HCT116 (cell line): ENCODE results near the gene DCTN1. TPM values are rescaled to one million over a fixed set of nuclear protein-coding genes. Genes with fewer than 3 reads are reported as not detected.

Experiments used
- ATAC-seq: fragments of 200-7000 bp; cut with Tn5 transposase; 2 replicates; pipeline ENCODE4 v1.9.1; 2020; ENCODE audit warnings: mild to moderate bottlenecking, moderate library complexity
- BruUV-seq: library from RNA; stranded (reverse); fragments of 400-500 nt; replicated peaks from 2 replicates; lab custom pipeline; 2021; lab: Mats Ljungman, UMichigan
- CTCF ChIA-PET: fragments of 300-600 bp; sonication (Branson Sonifier 250); formaldehyde crosslinking; loops from one replicate; lab custom pipeline; 2021; ENCODE audit warnings: antibody characterized with exemption; lab: Charles Lee
- POLR2A ChIA-PET: fragments of 300-600, 350-600 bp; sonication (Branson Sonifier 250); formaldehyde crosslinking; loops from one replicate; lab custom pipeline; 2021; ENCODE audit warnings: antibody characterized with exemption; lab: Charles Lee
- RAD21 ChIA-PET, 2 experiments: fragments of 300-600 bp; sonication (Branson Sonifier 250); formaldehyde crosslinking; loops; one replicate each; lab custom pipeline; 2023; ENCODE audit warnings: low total read pairs in 2 of 2; ENCODE audit not compliant: uncharacterized antibody in 2 of 2, unreplicated experiment in 2 of 2, low non-redundant PET in 1 of 2; lab: Charles Lee
- DNase-seq: peaks from one replicate; pipeline ENCODE4 v3.0.0-alpha.2; 2010; ENCODE audit warnings: low read depth, low spot score
- H2AFZ ChIP-seq: fragments of 200-600 bp; shearing (Covaris generic), sonication (generic); 2 replicates; pipeline ENCODE4 v1.6.1; 2017; ENCODE audit warnings: low read depth, mixed run types, mixed read lengths, antibody characterized with exemption, low read length; ENCODE audit not compliant: poor library complexity, severe bottlenecking
- H3K27ac ChIP-seq: 2 replicates; pipeline ENCODE4 v1.5.1; 2012; ENCODE audit warnings: low read depth, low read length
- H3K27me3 ChIP-seq: fragments of 200-600 bp; sonication (generic); 2 replicates; pipeline ENCODE4 v1.6.1; 2016; ENCODE audit warnings: mixed run types, low read length, mixed read lengths; ENCODE audit not compliant: insufficient read depth
- H3K36me3 ChIP-seq, 2 experiments: fragments of 200-500 bp in 1 of 2; fragments of 200-600 bp in 1 of 2; sonication (Bioruptor generic) in 1 of 2; sonication (generic) in 1 of 2; 2 replicates each; pipeline versions ENCODE4 v1.5.1 to v1.6.1; 2014 to 2016; ENCODE audit warnings: low read length in 2 of 2, inconsistent platforms in 1 of 2, mixed read lengths in 1 of 2, mixed run types in 1 of 2; ENCODE audit not compliant: insufficient read depth in 2 of 2, control insufficient read depth in 1 of 2
- H3K4me1 ChIP-seq, 2 experiments: fragments of 200-600 bp in 1 of 2; sonication (generic) in 1 of 2; 2 replicates each; pipeline versions ENCODE4 v1.5.1 to v1.6.1; 2012 to 2017; ENCODE audit warnings: low read length in 2 of 2, inconsistent platforms in 1 of 2, mild to moderate bottlenecking in 1 of 2, mixed read lengths in 1 of 2, mixed run types in 1 of 2, moderate library complexity in 1 of 2; ENCODE audit not compliant: insufficient read depth in 2 of 2, control insufficient read depth in 1 of 2
- H3K4me2 ChIP-seq: fragments of 200-600 bp; sonication (generic); 2 replicates; pipeline ENCODE4 v1.6.1; 2017; ENCODE audit warnings: mixed run types, low read length, mixed read lengths
- H3K4me3 ChIP-seq, 2 experiments: fragments of 200-600 bp in 1 of 2; sonication (generic) in 1 of 2; replicated peaks in 1 of 2; 2 replicates each; pipeline ENCODE4 v1.5.1; 2011 to 2016; ENCODE audit warnings: low read length in 2 of 2, control low read depth in 1 of 2, low read depth in 1 of 2, mild to moderate bottlenecking in 1 of 2, mixed read lengths in 1 of 2, mixed run types in 1 of 2
- H3K79me2 ChIP-seq: fragments of 200-600 bp; sonication (generic); 2 replicates; pipeline ENCODE4 v1.6.1; 2017; ENCODE audit warnings: mild to moderate bottlenecking, mixed run types, low read length, moderate library complexity, mixed read lengths; ENCODE audit not compliant: insufficient read depth
- H3K9ac ChIP-seq: fragments of 200-600 bp; sonication (generic); 2 replicates; pipeline ENCODE4 v1.6.1; 2016; ENCODE audit warnings: low read length, mixed read lengths
- H3K9me2 ChIP-seq: fragments of 200-600 bp; sonication (generic), shearing (Covaris generic); 2 replicates; pipeline ENCODE4 v1.6.1; 2017; ENCODE audit warnings: mixed run types, mild to moderate bottlenecking, moderate library complexity; ENCODE audit not compliant: insufficient read depth
- H3K9me3 ChIP-seq, 2 experiments: fragments of 200-500 bp in 1 of 2; fragments of 200-600 bp in 1 of 2; sonication (Bioruptor generic) in 1 of 2; sonication (generic) in 1 of 2; 2 replicates each; pipeline ENCODE4 v1.6.1; 2014 to 2017; ENCODE audit warnings: low read length in 2 of 2, mixed read lengths in 2 of 2, inconsistent platforms in 1 of 2, low read depth in 1 of 2, mild to moderate bottlenecking in 1 of 2, mixed run types in 1 of 2, moderate library complexity in 1 of 2; ENCODE audit not compliant: control insufficient read depth in 1 of 2, insufficient read depth in 1 of 2
- H4K20me1 ChIP-seq: fragments of 200-600 bp; sonication (generic), shearing (Covaris generic); 2 replicates; pipeline ENCODE4 v1.6.1; 2017; ENCODE audit warnings: mixed run types, mild to moderate bottlenecking, moderate library complexity; ENCODE audit not compliant: insufficient read depth
- ATF3 ChIP-seq: IDR thresholded peaks from 2 replicates; pipeline ENCODE4 v1.6.1; 2012
- CBX3 ChIP-seq: IDR thresholded peaks from 2 replicates; pipeline ENCODE4 v1.6.1; 2012; ENCODE audit warnings: low read depth
- CEBPB ChIP-seq: IDR thresholded peaks from 2 replicates; pipeline ENCODE4 v1.6.1; 2012; ENCODE audit warnings: low read depth
- EGR1 ChIP-seq: IDR thresholded peaks from 2 replicates; pipeline ENCODE4 v1.6.1; 2012; ENCODE audit warnings: low read depth
- EZH2 ChIP-seq: fragments of 200-600 bp; sonication (generic); IDR thresholded peaks from 2 replicates; pipeline ENCODE4 v1.6.1; 2017; ENCODE audit warnings: antibody characterized with exemption, mixed run types
- POLR2AphosphoS5 ChIP-seq: IDR thresholded peaks from 2 replicates; pipeline ENCODE4 v1.6.1; 2011; ENCODE audit warnings: mild to moderate bottlenecking, low read depth, low read length, moderate library complexity
- RAD21 ChIP-seq: IDR thresholded peaks from 2 replicates; pipeline ENCODE4 v1.6.1; 2012; ENCODE audit warnings: low read depth, mild to moderate bottlenecking
- SIN3A ChIP-seq: IDR thresholded peaks from 2 replicates; pipeline ENCODE4 v1.6.1; 2012; ENCODE audit warnings: low read depth
- SP1 ChIP-seq: IDR thresholded peaks from 2 replicates; pipeline ENCODE4 v1.6.1; 2012; ENCODE audit warnings: low read depth
- SRF ChIP-seq: IDR thresholded peaks from 2 replicates; pipeline ENCODE4 v1.6.1; 2012; ENCODE audit warnings: low read depth
- YY1 ChIP-seq: IDR thresholded peaks from 2 replicates; pipeline ENCODE4 v1.6.1; 2011; ENCODE audit warnings: low read length, low read depth, moderate library complexity, mild to moderate bottlenecking; ENCODE audit not compliant: insufficient replicate concordance; ENCODE audit errors: extremely low read depth
- ZFX ChIP-seq: fragments of 450-650 bp; IDR thresholded peaks from 2 replicates; pipeline ENCODE4 v1.6.1; 2017
- ZNF274 ChIP-seq: fragments of 200-500 bp; sonication (Bioruptor generic); IDR thresholded peaks from 2 replicates; pipeline ENCODE4 v1.6.1; 2014; ENCODE audit warnings: mild to moderate bottlenecking, low read depth, low read length, inconsistent platforms
- intact Hi-C: fragments of 100-400 bp; cut with micrococcal nuclease; formaldehyde crosslinking; loops from 2 replicates; pipeline ENCODE4 v1.10.0; 2022
- total RNA-seq: library from RNA; stranded (reverse); gene quantifications from one replicate; pipeline ENCODE4 v1.2.1, GENCODE V29; 2021; ENCODE audit not compliant: unreplicated experiment
- TF ChIP-seq, protein P1 (sequence below), 3 experiments: fragments of 200-600 bp in 1 of 3; sonication (generic) in 1 of 3; IDR thresholded peaks in 2 of 3; conservative IDR thresholded peaks in 1 of 3; 2 replicates each; pipeline ENCODE4 v1.5.1; 2012 to 2017; ENCODE audit warnings: low read depth in 2 of 3, low read length in 2 of 3, antibody characterized with exemption in 1 of 3, borderline replicate concordance in 1 of 3, control low read depth in 1 of 3, mild to moderate bottlenecking in 1 of 3, mixed read lengths in 1 of 3, mixed run types in 1 of 3, moderate library complexity in 1 of 3; ENCODE audit not compliant: insufficient read depth in 1 of 3
- TF ChIP-seq, protein P2 (sequence below): IDR thresholded peaks from 2 replicates; pipeline ENCODE4 v1.6.1; 2012

DCTN1 gene
- total RNA-seq, 1 experiment from 2014 or later = 129 TPM

DNA sequence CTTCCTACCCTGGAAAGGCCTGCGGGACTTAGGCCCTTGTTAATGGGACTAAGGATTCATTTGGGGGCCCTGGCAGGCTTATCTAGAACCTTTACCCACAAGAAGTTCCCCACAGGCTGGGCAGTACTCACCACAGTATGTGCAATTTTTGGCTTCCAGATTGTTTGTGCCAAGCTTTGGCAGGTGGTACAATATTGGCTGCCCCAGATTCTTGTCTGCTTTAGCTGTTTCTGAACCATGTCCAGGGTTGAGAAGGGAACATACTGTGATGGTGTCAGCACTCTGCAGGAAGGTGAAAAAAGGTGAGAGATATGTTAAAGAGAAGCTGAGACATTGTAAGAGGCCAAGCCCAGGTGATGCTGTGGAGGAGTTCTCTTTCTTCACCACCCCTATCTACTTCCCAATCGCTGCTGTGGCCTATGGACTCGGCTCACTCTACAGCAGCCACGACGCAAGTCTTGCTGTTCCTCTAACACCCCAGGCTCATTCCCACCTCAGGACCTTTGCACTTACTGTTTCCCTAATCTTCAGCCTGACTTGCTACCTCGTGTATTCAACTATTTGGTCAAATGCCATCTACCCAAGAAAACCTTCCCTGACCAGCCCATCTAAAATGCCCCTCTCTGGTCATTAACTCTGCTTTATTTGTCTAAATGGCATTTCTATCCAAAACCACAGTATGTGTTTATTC lies 46.1 kb downstream of the DCTN1 start (continued):
- TF ChIP-seq, protein P1, sequence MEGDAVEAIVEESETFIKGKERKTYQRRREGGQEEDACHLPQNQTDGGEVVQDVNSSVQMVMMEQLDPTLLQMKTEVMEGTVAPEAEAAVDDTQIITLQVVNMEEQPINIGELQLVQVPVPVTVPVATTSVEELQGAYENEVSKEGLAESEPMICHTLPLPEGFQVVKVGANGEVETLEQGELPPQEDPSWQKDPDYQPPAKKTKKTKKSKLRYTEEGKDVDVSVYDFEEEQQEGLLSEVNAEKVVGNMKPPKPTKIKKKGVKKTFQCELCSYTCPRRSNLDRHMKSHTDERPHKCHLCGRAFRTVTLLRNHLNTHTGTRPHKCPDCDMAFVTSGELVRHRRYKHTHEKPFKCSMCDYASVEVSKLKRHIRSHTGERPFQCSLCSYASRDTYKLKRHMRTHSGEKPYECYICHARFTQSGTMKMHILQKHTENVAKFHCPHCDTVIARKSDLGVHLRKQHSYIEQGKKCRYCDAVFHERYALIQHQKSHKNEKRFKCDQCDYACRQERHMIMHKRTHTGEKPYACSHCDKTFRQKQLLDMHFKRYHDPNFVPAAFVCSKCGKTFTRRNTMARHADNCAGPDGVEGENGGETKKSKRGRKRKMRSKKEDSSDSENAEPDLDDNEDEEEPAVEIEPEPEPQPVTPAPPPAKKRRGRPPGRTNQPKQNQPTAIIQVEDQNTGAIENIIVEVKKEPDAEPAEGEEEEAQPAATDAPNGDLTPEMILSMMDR (IDR thresholded peaks at IDR 0.05 in 2 of 3, conservative IDR thresholded peaks at IDR 0.05 in 1 of 3; ENCODE audit: borderline replicate concordance in 1 of 3, insufficient read depth in 1 of 3, low read depth in 2 of 3, low read length in 2 of 3) = no peak
- no peak for TF ChIP-seq ZFX
- no peak for TF ChIP-seq EZH2
- TF ChIP-seq, protein P2, sequence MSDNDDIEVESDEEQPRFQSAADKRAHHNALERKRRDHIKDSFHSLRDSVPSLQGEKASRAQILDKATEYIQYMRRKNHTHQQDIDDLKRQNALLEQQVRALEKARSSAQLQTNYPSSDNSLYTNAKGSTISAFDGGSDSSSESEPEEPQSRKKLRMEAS = no peak
- TF ChIP-seq CBX3 = no peak
- TF ChIP-seq SIN3A = no peak
- TF ChIP-seq SRF = no peak
- TF ChIP-seq CEBPB = no peak
- TF ChIP-seq EGR1 = no peak
- no peak for TF ChIP-seq YY1
- no peak for TF ChIP-seq POLR2AphosphoS5
- no peak for TF ChIP-seq SP1
- no peak for TF ChIP-seq ATF3
- no peak for TF ChIP-seq ZNF274

GRCh38 chr2:74333175-74333574 lies 46.9 kb downstream of the DCTN1 start:
- Histone ChIP-seq H3K27me3 (no peaks in the 10 kb centered on the region), H3K4me3 (no peak overlapping the region), H2AFZ (no peak overlapping the region), H3K4me1 (no peaks in the 10 kb centered on the region), H3K9ac (no peak overlapping the region), H3K9me3 (no peaks in the 10 kb centered on the region), H3K4me2 (no peak overlapping the region), H3K36me3 (no peaks in the 10 kb centered on the region), H3K79me2 (no peaks in the 10 kb centered on the region), H3K9me2 (no peaks in the 10 kb centered on the region), H4K20me1 (no peaks in the 10 kb centered on the region), H3K27ac (no peak overlapping the region)
- ChIA-PET CTCF (interaction anchor here (1.0 to 1.4 kb wide), 5 partner anchors 8 to 509 kb away, joined by 3 to 7 read pairs (median 4); no protein-coding TSS in a partner anchor), POLR2A (no interaction called here), RAD21 (no interaction called here)
- TF ChIP-seq, protein P1 (IDR thresholded peaks at IDR 0.05 in 2 of 3, conservative IDR thresholded peaks at IDR 0.05 in 1 of 3; ENCODE audit: borderline replicate concordance in 1 of 3, insufficient read depth in 1 of 3, low read depth in 2 of 3, low read length in 2 of 3) = peak; percentile 48 to 68 (median 61); a peak in 5 of 6 replicates
- TF ChIP-seq, protein P2 = no peak
- peak; percentile 72 for TF ChIP-seq RAD21
- no peak for TF ChIP-seq SRF
- DNase-seq = peak; percentile 19
- ATAC-seq = peak; percentile 76
- BruUV-seq = no TSS peak
- intact Hi-C loops = loop anchor here (1.0 kb wide), 1 partner anchor 199 kb away; no protein-coding TSS in a partner anchor
